ENCODE data around the gene CUEDC1.
"Not testable (repeated sequence)": the region's sequence is repeated elsewhere in the genome, so short reads cannot be mapped to it uniquely, and the experiment has no call there.

- TF ChIP-seq CTCF, POLR2A (IDR thresholded peaks at IDR 0.05): not testable (repeated sequence)
These were observed 32.5 kb downstream of the CUEDC1 start for GRCh38 chr17:57922745-57923144.
